ENCODE results near the gene NOS1AP.
"Not testable (repeated sequence)": the region's sequence is repeated elsewhere in the genome, so short reads cannot be mapped to it uniquely, and the experiment has no call there.

The NOS1AP gene

DNA sequence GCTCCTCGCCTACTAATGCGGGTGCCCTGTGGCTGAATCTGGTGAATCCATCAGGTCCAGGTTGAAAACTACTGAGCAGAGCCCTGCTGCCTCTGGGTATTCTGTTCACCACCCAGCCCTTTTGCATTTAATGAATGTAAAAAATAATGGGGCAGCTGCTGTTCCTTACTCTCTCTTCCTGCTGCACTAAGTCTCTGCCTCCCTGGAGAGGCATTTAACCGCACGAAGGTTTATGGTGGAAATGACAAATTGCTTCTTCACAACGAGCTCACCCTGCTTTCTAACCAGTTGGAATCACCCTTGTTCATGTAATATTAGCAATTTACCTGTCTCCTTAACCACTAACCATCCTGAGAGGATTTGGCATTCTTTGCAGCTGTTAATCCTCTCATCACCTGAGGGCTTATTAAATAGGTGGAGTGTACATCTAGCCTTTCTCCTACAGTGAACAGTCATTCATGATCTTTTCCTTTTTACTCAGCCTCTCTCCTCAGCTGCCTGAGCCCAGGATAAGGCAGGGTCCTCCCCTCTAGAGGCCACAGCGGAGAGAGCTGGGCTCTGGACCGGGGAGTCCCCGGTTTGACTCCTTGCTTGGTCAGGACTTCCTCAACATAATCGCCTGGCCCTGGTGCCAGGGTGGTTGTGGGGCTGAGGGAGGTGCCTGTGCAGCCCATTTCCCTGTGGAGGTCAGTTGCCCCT, 97.6 kb downstream of the NOS1AP start:
- no peak for TF ChIP-seq CTCF (IDR thresholded peaks at IDR 0.05; ENCODE audit: control insufficient read depth, extremely low read depth, insufficient read depth)
- DNase-seq (ENCODE audit: low read depth): no peak

DNA sequence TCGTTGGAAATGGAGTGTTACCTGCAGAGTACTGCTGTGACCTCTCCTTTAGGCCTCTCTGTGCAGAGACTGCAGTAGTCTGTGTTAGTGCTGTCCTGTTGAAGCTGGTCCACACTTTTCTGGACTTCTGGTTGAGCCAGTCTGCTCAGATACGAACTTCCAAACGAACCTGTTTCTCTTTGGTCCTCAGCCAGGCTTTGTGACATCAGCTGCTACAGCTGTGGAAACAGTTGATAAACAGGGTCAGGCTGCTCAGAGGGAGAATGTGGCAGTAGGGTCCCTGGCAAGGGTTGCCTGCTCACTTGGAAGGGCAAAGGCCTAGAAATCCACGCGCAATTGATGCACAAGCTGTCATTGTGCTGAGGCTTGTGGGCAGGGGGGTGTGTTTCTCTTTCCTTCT, 98.8 kb downstream of the NOS1AP start:
- no peak for TF ChIP-seq CTCF (IDR thresholded peaks at IDR 0.05; ENCODE audit: control insufficient read depth, extremely low read depth, insufficient read depth)
- no peak overlapping the region for H3K4me3 ChIP-seq (ENCODE audit: low read depth, low read length)
- DNase-seq (ENCODE audit: low read depth): peak; percentile 95

More for the DNA sequence above, 97.6 kb downstream of the NOS1AP start:
- H3K4me3 ChIP-seq (ENCODE audit: low read depth, low read length): no peak overlapping the region

GRCh38 chr1:162169031-162169790, 99.7 kb downstream of the NOS1AP start:
- DNase-seq (ENCODE audit: low read depth): no peak
- H3K4me3 ChIP-seq (ENCODE audit: low read depth, low read length): no peak overlapping the region
- TF ChIP-seq CTCF (IDR thresholded peaks at IDR 0.05; ENCODE audit: control insufficient read depth, extremely low read depth, insufficient read depth): no peak

GRCh38 chr1:162171111-162171510, 101.6 kb downstream of the NOS1AP start:
- DNase-seq (ENCODE audit: low read depth): no peak
- no peak for TF ChIP-seq CTCF (IDR thresholded peaks at IDR 0.05; ENCODE audit: control insufficient read depth, extremely low read depth, insufficient read depth)

GRCh38 chr1:162172311-162173102, 103.0 kb downstream of the NOS1AP start:
- DNase-seq (ENCODE audit: low read depth): no peak
- no peak for TF ChIP-seq CTCF (IDR thresholded peaks at IDR 0.05; ENCODE audit: control insufficient read depth, extremely low read depth, insufficient read depth)
- no peak overlapping the region for H3K4me3 ChIP-seq (ENCODE audit: low read depth, low read length)

More at GRCh38 chr1:162171111-162171510, 101.6 kb downstream of the NOS1AP start:
- no peak overlapping the region for H3K4me3 ChIP-seq (ENCODE audit: low read depth, low read length)

- DNase-seq (ENCODE audit: low read depth): not testable (repeated sequence)
Measured at GRCh38 chr1:162173607-162174006, 104.1 kb downstream of the NOS1AP start.

DNA sequence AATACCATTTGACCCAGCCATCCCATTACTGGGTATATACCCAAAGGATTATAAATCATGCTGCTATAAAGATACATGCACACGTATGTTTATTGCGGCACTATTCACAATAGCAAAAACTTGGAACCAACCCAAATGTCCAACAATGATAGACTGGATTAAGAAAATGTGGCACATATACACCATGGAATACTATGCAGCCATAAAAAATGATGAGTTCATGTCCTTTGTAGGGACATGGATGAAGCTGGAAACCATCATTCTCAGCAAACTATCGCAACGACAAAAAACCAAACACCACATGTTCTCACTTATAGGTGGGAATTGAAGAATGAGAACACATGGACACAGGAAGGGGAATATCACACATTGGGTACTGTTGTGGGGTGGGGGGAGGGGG, 104.5 kb downstream of the NOS1AP start:
- DNase-seq (ENCODE audit: low read depth); H3K4me3 ChIP-seq (ENCODE audit: low read depth, low read length): not testable (repeated sequence)

More at GRCh38 chr1:162173607-162174006, 104.1 kb downstream of the NOS1AP start:
- not testable (repeated sequence) for H3K4me3 ChIP-seq (ENCODE audit: low read depth, low read length)
